IMR-90 (cell line): ENCODE data around the gene ATRNL1. TPM values are rescaled to one million over a fixed set of nuclear protein-coding genes. Genes with fewer than 3 reads are reported as not detected.

Source experiments
- ATAC-seq: fragments of 200-7000 bp; cut with Tn5 transposase; 2 replicates; pipeline ENCODE4 v1.9.1; 2020; ENCODE audit warnings: low read depth, mild to moderate bottlenecking, moderate library complexity
- BruUV-seq: library from RNA; stranded (reverse); fragments of 400-500 nt; replicated peaks from 2 replicates; lab custom pipeline; 2021; lab: Mats Ljungman, UMichigan
- CTCF ChIA-PET: fragments of 300-600 bp; formaldehyde crosslinking; extraction: SDS; loops from one replicate; lab custom pipeline; 2021; ENCODE audit warnings: antibody characterized with exemption; lab: Yijun Ruan, JAX
- POLR2A ChIA-PET: fragments of 300-600 bp; sonication (Branson Sonifier 250); formaldehyde crosslinking; loops from one replicate; lab custom pipeline; 2022; ENCODE audit warnings: antibody characterized with exemption; ENCODE audit not compliant: unreplicated experiment; lab: Charles Lee
- DNase-seq: peaks from one replicate; pipeline ENCODE4 v3.0.0; 2013
- H2AFZ ChIP-seq: replicated peaks from 2 replicates; pipeline ENCODE3; 2013; ENCODE audit warnings: low read length, mild to moderate bottlenecking; ENCODE audit not compliant: poor library complexity
- H2AK5ac ChIP-seq: 2 replicates; pipeline ENCODE4 v1.6.1; 2013; ENCODE audit warnings: low read depth, low read length, inconsistent platforms
- H2AK9ac ChIP-seq: replicated peaks from 2 replicates; pipeline ENCODE3; 2013; ENCODE audit warnings: mild to moderate bottlenecking, low read depth, low read length, moderate library complexity; ENCODE audit not compliant: poor library complexity
- H2BK120ac ChIP-seq: 2 replicates; pipeline ENCODE4 v1.6.1; 2013; ENCODE audit warnings: low read depth, low read length, inconsistent platforms
- H2BK15ac ChIP-seq: 3 replicates; pipeline ENCODE4 v1.6.1; 2013; ENCODE audit warnings: low read depth, low read length, inconsistent platforms
- H2BK20ac ChIP-seq: 2 replicates; pipeline ENCODE4 v1.6.1; 2013; ENCODE audit warnings: low read depth, mild to moderate bottlenecking, inconsistent platforms, low read length, moderate library complexity
- H2BK5ac ChIP-seq: 2 replicates; pipeline ENCODE4 v1.6.1; 2013; ENCODE audit warnings: mild to moderate bottlenecking, low read depth, low read length, inconsistent platforms; ENCODE audit not compliant: poor library complexity, severe bottlenecking
- H3K14ac ChIP-seq: replicated peaks from 2 replicates; pipeline ENCODE4 v1.6.1; 2013; ENCODE audit warnings: low read depth, low read length, inconsistent platforms
- H3K18ac ChIP-seq: 2 replicates; pipeline ENCODE4 v1.6.1; 2013; ENCODE audit warnings: low read depth, low read length, control low read depth
- H3K23ac ChIP-seq: 2 replicates; pipeline ENCODE4 v1.6.1; 2013; ENCODE audit warnings: low read depth, low read length, inconsistent platforms
- H3K27ac ChIP-seq: 2 replicates; pipeline ENCODE4 v1.5.1; 2013; ENCODE audit warnings: mild to moderate bottlenecking, control low read depth, low read length; ENCODE audit not compliant: insufficient read depth
- H3K27me3 ChIP-seq: 2 replicates; pipeline ENCODE4 v1.6.1; 2013; ENCODE audit warnings: low read length; ENCODE audit not compliant: control insufficient read depth, insufficient read depth
- H3K36me3 ChIP-seq: 2 replicates; pipeline ENCODE4 v1.6.1; 2013; ENCODE audit warnings: low read length, mixed read lengths; ENCODE audit not compliant: control insufficient read depth, insufficient read depth
- H3K4ac ChIP-seq: 2 replicates; pipeline ENCODE4 v1.6.1; 2013; ENCODE audit warnings: low read depth, low read length, inconsistent platforms
- H3K4me1 ChIP-seq: 2 replicates; pipeline ENCODE4 v1.6.1; 2013; ENCODE audit warnings: low read length, mixed read lengths; ENCODE audit not compliant: control insufficient read depth, insufficient read depth
- H3K4me2 ChIP-seq: 2 replicates; pipeline ENCODE4 v1.6.1; 2013; ENCODE audit warnings: low read depth, mild to moderate bottlenecking, control low read depth, low read length, moderate library complexity
- H3K4me3 ChIP-seq: 2 replicates; pipeline ENCODE4 v1.5.1; 2013; ENCODE audit warnings: low read depth, mild to moderate bottlenecking, control low read depth, low read length, moderate library complexity; ENCODE audit not compliant: insufficient read depth
- H3K56ac ChIP-seq: 2 replicates; pipeline ENCODE4 v1.6.1; 2013; ENCODE audit warnings: low read length, inconsistent platforms; ENCODE audit not compliant: insufficient read depth; ENCODE audit errors: extremely low read depth
- H3K79me1 ChIP-seq, 2 experiments: 2 replicates each; pipeline ENCODE4 v1.6.1; 2013; ENCODE audit warnings: low read length in 2 of 2, inconsistent platforms in 1 of 2, low read depth in 1 of 2
- H3K9ac ChIP-seq: 2 replicates; pipeline ENCODE4 v1.6.1; 2013; ENCODE audit warnings: low read depth, low read length, control low read depth
- H3K9me1 ChIP-seq: 2 replicates; pipeline ENCODE4 v1.6.1; 2013; ENCODE audit warnings: low read length, inconsistent platforms; ENCODE audit not compliant: insufficient read depth
- H3K9me3 ChIP-seq: 2 replicates; pipeline ENCODE4 v1.6.1; 2013; ENCODE audit warnings: low read length; ENCODE audit not compliant: control insufficient read depth, insufficient read depth
- H4K20me1 ChIP-seq: 2 replicates; pipeline ENCODE4 v1.6.1; 2013; ENCODE audit warnings: low read length, inconsistent platforms; ENCODE audit not compliant: insufficient read depth
- H4K5ac ChIP-seq: 2 replicates; pipeline ENCODE4 v1.6.1; 2013; ENCODE audit warnings: mild to moderate bottlenecking, low read depth, low read length, control low read depth
- H4K8ac ChIP-seq, 2 experiments: 2 replicates each; pipeline ENCODE4 v1.6.1; 2013; ENCODE audit warnings: low read depth in 2 of 2, low read length in 2 of 2, control low read depth in 1 of 2, inconsistent platforms in 1 of 2
- H4K91ac ChIP-seq: 2 replicates; pipeline ENCODE4 v1.6.1; 2013; ENCODE audit warnings: low read depth, low read length, inconsistent platforms; ENCODE audit not compliant: insufficient read depth
- BHLHE40 ChIP-seq: fragments of 150-350 bp; IDR thresholded peaks from 2 replicates; pipeline ENCODE4 v1.6.1; 2016; ENCODE audit warnings: mild to moderate bottlenecking, low read depth, low read length
- CEBPB ChIP-seq: IDR thresholded peaks from 2 replicates; pipeline ENCODE4 v1.6.1; 2012; ENCODE audit warnings: low read depth, low read length, improper control_type of control experiment
- CHD1 ChIP-seq: IDR thresholded peaks from 2 replicates; pipeline ENCODE4 v1.6.1; 2012; ENCODE audit warnings: low read depth, low read length, improper control_type of control experiment
- ELK1 ChIP-seq: fragments of 150-350 bp; IDR thresholded peaks from 2 replicates; pipeline ENCODE4 v1.6.1; 2016; ENCODE audit warnings: low read depth, mild to moderate bottlenecking, low read length, moderate library complexity, borderline replicate concordance
- FOS ChIP-seq: fragments of 150-350 bp; IDR thresholded peaks from 2 replicates; pipeline ENCODE4 v1.6.1; 2016; ENCODE audit warnings: low read depth, low read length
- MAFK ChIP-seq: IDR thresholded peaks from 2 replicates; pipeline ENCODE4 v1.6.1; 2012; ENCODE audit warnings: low read depth, low read length, improper control_type of control experiment
- MAZ ChIP-seq: IDR thresholded peaks from 2 replicates; pipeline ENCODE4 v1.6.1; 2012; ENCODE audit warnings: low read depth, mild to moderate bottlenecking, low read length, improper control_type of control experiment, moderate library complexity, borderline replicate concordance
- MXI1 ChIP-seq: IDR thresholded peaks from 2 replicates; pipeline ENCODE4 v1.6.1; 2012; ENCODE audit warnings: low read depth, mild to moderate bottlenecking, low read length, moderate library complexity, borderline replicate concordance
- NFE2L2 ChIP-seq: fragments of 150-350 bp; IDR thresholded peaks from 2 replicates; pipeline ENCODE4 v1.6.1; 2016; ENCODE audit warnings: low read depth, mild to moderate bottlenecking, low read length
- RAD21 ChIP-seq: IDR thresholded peaks from 2 replicates; pipeline ENCODE4 v1.6.1; 2012; ENCODE audit warnings: low read length, improper control_type of control experiment
- RCOR1 ChIP-seq: IDR thresholded peaks from 2 replicates; pipeline ENCODE4 v1.6.1; 2012; ENCODE audit warnings: mild to moderate bottlenecking, low read length, improper control_type of control experiment; ENCODE audit not compliant: insufficient replicate concordance
- RFX5 ChIP-seq: IDR thresholded peaks from 2 replicates; pipeline ENCODE4 v1.8.0; 2012; ENCODE audit warnings: low read depth, mild to moderate bottlenecking, low read length, moderate library complexity
- SMC3 ChIP-seq: fragments of 150-350 bp; IDR thresholded peaks from 2 replicates; pipeline ENCODE4 v1.6.1; 2016; ENCODE audit warnings: low read depth, mild to moderate bottlenecking, antibody characterized with exemption, low read length, moderate library complexity
- WGBS, 2 experiments: methylation state at CpG; one replicate each; pipeline versions ENCODE4 v1.1.5 to v1.1.7; 2013; ENCODE audit warnings: missing lambda C conversion rate in 2 of 2; ENCODE audit not compliant: insufficient read length in 1 of 2; ENCODE audit errors: extremely low coverage in 2 of 2; 5-methylcytosine and 5-hydroxymethylcytosine counted together
- dilution Hi-C: fragments of 300-500 bp; cut with HindIII; formaldehyde crosslinking; loops from one replicate; pipeline ENCODE4 v1.14.3; 2018; ENCODE audit warnings: low sequenced_read_pairs; ENCODE audit not compliant: unreplicated experiment
- in situ Hi-C: fragments of 300-500 bp; cut with MboI; formaldehyde crosslinking; loops from 3 replicates; pipeline ENCODE4 v1.14.3; 2019; ENCODE audit warnings: low sequenced_read_pairs, inconsistent platforms, mixed read lengths
- intact Hi-C: fragments of 100-400 bp; cut with micrococcal nuclease; formaldehyde crosslinking; loops from 2 replicates; pipeline ENCODE4 v1.10.0; 2022
- polyA plus RNA-seq, 3 experiments: library from polyadenylated mRNA; depleted of rRNA; stranded (reverse); fragments of >200 nt; gene quantifications; 2 replicates each; pipeline ENCODE4 v1.2.3, GENCODE V29; 2012; ENCODE audit warnings: low replicate concordance in 1 of 3
- total RNA-seq: library from RNA; depleted of rRNA; stranded (reverse); fragments of >200 nt; gene quantifications from 2 replicates; pipeline ENCODE4 v1.2.3, GENCODE V29; 2012
- TF ChIP-seq, protein P1 (sequence below): conservative IDR thresholded peaks from 2 replicates; pipeline ENCODE4 v1.5.1; 2012; ENCODE audit warnings: mild to moderate bottlenecking, low read depth, low read length, improper control_type of control experiment
- TF ChIP-seq, protein P2 (sequence below): fragments of 150-350 bp; IDR thresholded peaks from 2 replicates; pipeline ENCODE4 v1.6.1; 2017; ENCODE audit warnings: mild to moderate bottlenecking, antibody characterized with exemption, low read length, low read depth

ATRNL1 gene
- total and polyA plus RNA-seq, 2 of the 4 experiments (the other 2 are of a cell fraction): 0.18 to 0.19 TPM

DNA sequence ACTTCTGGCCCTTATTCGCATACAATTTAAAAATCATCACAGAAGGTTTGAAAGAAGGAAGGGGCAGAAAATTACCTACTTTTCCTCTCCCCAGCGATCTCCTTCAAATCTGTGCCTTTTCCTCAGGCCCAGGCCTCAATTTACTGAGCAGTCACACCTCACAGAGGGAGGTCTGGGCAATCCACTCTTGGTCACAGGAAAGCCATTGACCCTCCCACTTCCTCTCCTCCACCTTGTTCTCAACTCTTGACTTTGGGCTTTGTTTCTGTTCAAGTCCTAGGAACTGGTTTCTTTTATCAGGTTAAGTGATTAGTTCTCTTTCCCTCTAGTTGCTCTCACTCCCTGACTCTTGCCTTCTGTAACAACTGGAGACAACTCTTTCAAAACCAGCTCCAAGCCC is 37.0 kb upstream of the ATRNL1 start:
- Histone ChIP-seq H4K20me1 (no peaks in the 10 kb centered on the region), H2AK5ac (no peak overlapping the region), H2AK9ac (no peak overlapping the region), H3K36me3 (no peaks in the 10 kb centered on the region), H3K9ac (no peak overlapping the region), H3K27me3 (no peaks in the 10 kb centered on the region; the same call in 1 of the 2 replicates), H3K23ac (no peak overlapping the region), H2AFZ (no peak overlapping the region), H3K9me1 (no peaks in the 10 kb centered on the region), H3K4ac (no peak overlapping the region), H3K14ac (no peak overlapping the region), H3K9me3 (no peaks in the 10 kb centered on the region), H3K79me1 (no peaks in the 10 kb centered on the region), H4K8ac (no peak overlapping the region), H3K4me3 (no peak overlapping the region), H3K4me2 (no peak overlapping the region), H2BK120ac (no peak overlapping the region), H4K91ac (no peak overlapping the region), H3K18ac (no peak overlapping the region), H4K5ac (no peak overlapping the region), H2BK5ac (no peak overlapping the region), H2BK15ac (no peak overlapping the region), H3K27ac (no peak overlapping the region), H3K4me1 (no peaks in the 10 kb centered on the region), H3K56ac (no peak overlapping the region), H2BK20ac (no peak overlapping the region)
- no TSS peak for BruUV-seq
- ATAC-seq: no peak
- TF ChIP-seq, protein P1, sequence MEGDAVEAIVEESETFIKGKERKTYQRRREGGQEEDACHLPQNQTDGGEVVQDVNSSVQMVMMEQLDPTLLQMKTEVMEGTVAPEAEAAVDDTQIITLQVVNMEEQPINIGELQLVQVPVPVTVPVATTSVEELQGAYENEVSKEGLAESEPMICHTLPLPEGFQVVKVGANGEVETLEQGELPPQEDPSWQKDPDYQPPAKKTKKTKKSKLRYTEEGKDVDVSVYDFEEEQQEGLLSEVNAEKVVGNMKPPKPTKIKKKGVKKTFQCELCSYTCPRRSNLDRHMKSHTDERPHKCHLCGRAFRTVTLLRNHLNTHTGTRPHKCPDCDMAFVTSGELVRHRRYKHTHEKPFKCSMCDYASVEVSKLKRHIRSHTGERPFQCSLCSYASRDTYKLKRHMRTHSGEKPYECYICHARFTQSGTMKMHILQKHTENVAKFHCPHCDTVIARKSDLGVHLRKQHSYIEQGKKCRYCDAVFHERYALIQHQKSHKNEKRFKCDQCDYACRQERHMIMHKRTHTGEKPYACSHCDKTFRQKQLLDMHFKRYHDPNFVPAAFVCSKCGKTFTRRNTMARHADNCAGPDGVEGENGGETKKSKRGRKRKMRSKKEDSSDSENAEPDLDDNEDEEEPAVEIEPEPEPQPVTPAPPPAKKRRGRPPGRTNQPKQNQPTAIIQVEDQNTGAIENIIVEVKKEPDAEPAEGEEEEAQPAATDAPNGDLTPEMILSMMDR: no peak
- TF ChIP-seq NFE2L2: no peak
- TF ChIP-seq CEBPB: no peak
- TF ChIP-seq RFX5: no peak
- TF ChIP-seq RAD21: no peak
- TF ChIP-seq MXI1: no peak
- no peak for TF ChIP-seq SMC3
- TF ChIP-seq RCOR1: no peak
- TF ChIP-seq CHD1: no peak
- TF ChIP-seq ELK1: no peak
- no peak for TF ChIP-seq MAFK
- TF ChIP-seq FOS: no peak
- TF ChIP-seq BHLHE40: no peak
- TF ChIP-seq MAZ: no peak
- TF ChIP-seq, protein P2, sequence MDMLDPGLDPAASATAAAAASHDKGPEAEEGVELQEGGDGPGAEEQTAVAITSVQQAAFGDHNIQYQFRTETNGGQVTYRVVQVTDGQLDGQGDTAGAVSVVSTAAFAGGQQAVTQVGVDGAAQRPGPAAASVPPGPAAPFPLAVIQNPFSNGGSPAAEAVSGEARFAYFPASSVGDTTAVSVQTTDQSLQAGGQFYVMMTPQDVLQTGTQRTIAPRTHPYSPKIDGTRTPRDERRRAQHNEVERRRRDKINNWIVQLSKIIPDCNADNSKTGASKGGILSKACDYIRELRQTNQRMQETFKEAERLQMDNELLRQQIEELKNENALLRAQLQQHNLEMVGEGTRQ: no peak
- intact Hi-C loops (no loop called here), dilution Hi-C loops (no loop called here), in situ Hi-C loops (no loop called here)
- ChIA-PET POLR2A (no interaction called here), CTCF (interaction anchor here (0.6 kb wide), 3 partner anchors 9 to 522 kb away, joined by 3 to 4 read pairs (median 3); no protein-coding TSS in a partner anchor)
- DNase-seq: no peak
- no CpG with 5 or more reads among the region's 2 CpGs for WGBS, 2 experiments
